AG04449 (cell line): ENCODE measurements around the gene RASA2.
A peak's percentile ranks its signal among the peaks of the same experiment; 100 is the strongest.
"Not testable (repeated sequence)": the region's sequence is repeated elsewhere in the genome, so short reads cannot be mapped to it uniquely, and the experiment has no call there.

ENCODE experiments used
- CTCF ChIA-PET: fragments of 350-600 bp; formaldehyde crosslinking; extraction: SDS; loops from one replicate; lab custom pipeline; 2021; ENCODE audit warnings: antibody characterized with exemption; lab: Yijun Ruan, JAX
- POLR2A ChIA-PET: fragments of 400-600, 350-600 bp; formaldehyde crosslinking; extraction: SDS; loops from one replicate; lab custom pipeline; 2020; ENCODE audit warnings: antibody characterized with exemption, inconsistent platforms; lab: Yijun Ruan, JAX
- DNase-seq: peaks from one replicate; pipeline ENCODE4 v3.0.0-alpha.2; 2010; ENCODE audit warnings: low read depth, low spot score
- H3K4me3 ChIP-seq: 2 replicates; pipeline ENCODE4 v1.5.1; 2011; ENCODE audit warnings: low read depth, mild to moderate bottlenecking, control low read depth, low read length
- TF ChIP-seq, protein P1 (sequence below): IDR thresholded peaks from one replicate; pipeline ENCODE4 v1.5.1; 2011; ENCODE audit warnings: mild to moderate bottlenecking, moderate library complexity, low read length, control low read depth, inconsistent platforms; ENCODE audit not compliant: insufficient read depth; ENCODE audit errors: missing control alignments

The RASA2 gene

DNA sequence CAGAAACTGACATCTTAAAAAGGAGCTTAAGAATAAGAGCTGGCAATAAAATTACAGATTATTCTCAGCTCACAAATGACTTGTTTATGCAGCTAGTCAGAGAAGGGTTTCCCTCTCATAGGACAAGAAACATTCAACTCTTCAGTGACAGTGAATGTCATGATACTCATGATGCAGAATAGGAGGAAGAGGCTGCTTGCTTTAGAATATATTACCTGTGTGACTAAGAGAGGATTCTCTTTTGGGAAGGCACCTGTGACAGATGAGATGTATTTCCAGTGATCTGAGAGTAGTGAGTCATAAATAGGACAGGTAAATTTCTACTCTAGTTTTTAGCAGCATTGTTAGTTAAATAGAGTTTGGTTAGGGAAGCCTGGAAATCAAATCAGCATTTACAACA, 39.9 kb downstream of the RASA2 start:
- no peak for DNase-seq
- POLR2A ChIA-PET = no interaction called here
- CTCF ChIA-PET = interaction anchor here (1.3 kb wide), 1 partner anchor 218 kb away, joined by 3 read pairs; no protein-coding TSS in a partner anchor
- TF ChIP-seq, protein P1, sequence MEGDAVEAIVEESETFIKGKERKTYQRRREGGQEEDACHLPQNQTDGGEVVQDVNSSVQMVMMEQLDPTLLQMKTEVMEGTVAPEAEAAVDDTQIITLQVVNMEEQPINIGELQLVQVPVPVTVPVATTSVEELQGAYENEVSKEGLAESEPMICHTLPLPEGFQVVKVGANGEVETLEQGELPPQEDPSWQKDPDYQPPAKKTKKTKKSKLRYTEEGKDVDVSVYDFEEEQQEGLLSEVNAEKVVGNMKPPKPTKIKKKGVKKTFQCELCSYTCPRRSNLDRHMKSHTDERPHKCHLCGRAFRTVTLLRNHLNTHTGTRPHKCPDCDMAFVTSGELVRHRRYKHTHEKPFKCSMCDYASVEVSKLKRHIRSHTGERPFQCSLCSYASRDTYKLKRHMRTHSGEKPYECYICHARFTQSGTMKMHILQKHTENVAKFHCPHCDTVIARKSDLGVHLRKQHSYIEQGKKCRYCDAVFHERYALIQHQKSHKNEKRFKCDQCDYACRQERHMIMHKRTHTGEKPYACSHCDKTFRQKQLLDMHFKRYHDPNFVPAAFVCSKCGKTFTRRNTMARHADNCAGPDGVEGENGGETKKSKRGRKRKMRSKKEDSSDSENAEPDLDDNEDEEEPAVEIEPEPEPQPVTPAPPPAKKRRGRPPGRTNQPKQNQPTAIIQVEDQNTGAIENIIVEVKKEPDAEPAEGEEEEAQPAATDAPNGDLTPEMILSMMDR = no peak
- H3K4me3 ChIP-seq = no peak overlapping the region

DNA sequence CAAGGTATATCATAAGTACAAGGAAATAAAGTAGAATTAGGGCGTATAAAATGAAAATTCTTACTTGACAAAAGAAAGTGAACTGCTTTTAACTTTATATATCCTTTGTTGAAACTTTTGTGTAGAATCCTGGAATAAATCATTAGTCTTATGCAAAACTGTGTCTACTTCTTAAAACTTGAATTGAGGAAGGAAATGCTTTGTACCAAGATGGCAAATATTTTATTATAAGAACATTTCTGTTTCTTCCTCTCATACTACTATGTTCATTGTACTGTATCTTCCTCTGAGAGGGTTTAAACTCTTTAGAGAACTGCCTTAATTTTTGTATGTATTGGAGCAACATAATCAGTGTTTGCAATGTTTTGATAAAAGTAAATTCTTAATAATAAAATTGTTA, 42.0 kb downstream of the RASA2 start:
- TF ChIP-seq, protein P1 = no peak
- no peak for DNase-seq
- POLR2A ChIA-PET = no interaction called here
- CTCF ChIA-PET = no interaction called here
- no peak overlapping the region for H3K4me3 ChIP-seq

DNA sequence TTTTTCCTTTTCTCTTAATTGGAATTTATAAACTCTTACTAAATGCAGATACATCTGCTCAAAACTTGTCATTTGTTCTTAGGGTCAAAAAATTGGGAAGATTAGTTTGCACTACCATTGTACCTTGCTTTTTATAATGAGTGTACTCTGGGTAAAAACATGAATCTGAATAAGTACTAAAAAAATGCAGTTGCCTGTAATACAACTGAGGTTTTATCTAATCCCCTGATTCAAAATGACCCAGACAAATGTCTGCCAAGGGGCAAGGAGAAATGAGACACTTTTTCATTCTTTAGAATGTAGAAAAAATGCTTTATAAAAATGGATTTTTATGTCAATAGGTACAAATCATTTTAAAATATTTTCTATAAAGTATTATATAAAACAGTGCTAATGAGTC, 42.4 kb downstream of the RASA2 start:
- no peak overlapping the region for H3K4me3 ChIP-seq
- ChIA-PET CTCF (no interaction called here), POLR2A (no interaction called here)
- no peak for DNase-seq
- TF ChIP-seq, protein P1 = no peak

DNA sequence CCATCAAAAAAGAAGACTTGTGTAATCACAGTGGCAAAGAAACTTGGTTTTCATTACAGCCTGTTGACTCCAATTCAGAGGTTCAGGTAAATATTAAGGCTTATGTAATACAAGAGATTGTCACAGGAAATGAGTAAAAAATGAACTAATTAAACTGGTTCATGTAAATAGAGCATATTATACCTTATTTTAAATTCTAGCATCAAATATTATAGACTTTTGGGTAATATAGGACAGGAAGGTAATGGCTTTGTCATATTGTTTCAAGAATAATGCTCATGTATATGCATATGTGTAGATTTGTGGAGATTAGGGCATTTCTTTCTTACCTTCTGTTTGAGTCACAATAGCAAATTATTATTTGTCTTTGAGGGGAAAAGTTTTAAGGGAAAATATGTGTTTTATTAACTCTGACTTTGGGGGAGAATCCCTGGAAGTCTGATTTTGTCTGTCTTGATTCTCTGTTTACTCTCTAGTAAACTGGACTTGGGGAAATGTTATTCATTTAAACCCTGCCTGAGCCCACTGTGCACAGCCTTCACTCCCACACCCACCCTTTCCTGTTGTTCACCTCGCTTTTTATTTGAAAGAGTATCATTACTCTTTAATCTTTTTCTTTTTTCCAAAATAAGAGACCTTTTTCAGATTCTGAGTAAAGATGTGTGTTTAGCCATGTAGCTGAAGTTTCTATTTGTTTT, 43.0 kb downstream of the RASA2 start:
- ChIA-PET CTCF (no interaction called here), POLR2A (no interaction called here)
- TF ChIP-seq, protein P1 = no peak
- no peak overlapping the region for H3K4me3 ChIP-seq
- DNase-seq = no peak

DNA sequence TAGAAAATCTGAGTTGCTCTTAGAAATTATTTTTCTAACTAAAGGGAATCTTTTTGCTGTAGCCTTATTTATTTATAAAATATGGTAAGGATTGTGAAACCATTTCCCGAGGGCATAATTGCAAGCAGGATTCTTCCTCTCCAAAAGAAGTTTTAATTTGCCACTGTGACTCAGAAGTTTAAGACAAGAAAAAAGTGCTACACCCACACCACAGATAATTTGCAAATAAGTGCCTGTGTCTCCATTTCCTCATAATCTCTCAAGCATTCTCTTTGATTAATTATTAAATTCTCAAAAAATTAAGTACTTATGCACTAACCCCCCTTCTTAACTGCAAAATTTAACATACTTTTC, 43.6 kb downstream of the RASA2 start:
- ChIA-PET POLR2A (no interaction called here), CTCF (no interaction called here)
- DNase-seq = peak; percentile 51
- H3K4me3 ChIP-seq = no peak overlapping the region
- TF ChIP-seq, protein P1 = no peak

DNA sequence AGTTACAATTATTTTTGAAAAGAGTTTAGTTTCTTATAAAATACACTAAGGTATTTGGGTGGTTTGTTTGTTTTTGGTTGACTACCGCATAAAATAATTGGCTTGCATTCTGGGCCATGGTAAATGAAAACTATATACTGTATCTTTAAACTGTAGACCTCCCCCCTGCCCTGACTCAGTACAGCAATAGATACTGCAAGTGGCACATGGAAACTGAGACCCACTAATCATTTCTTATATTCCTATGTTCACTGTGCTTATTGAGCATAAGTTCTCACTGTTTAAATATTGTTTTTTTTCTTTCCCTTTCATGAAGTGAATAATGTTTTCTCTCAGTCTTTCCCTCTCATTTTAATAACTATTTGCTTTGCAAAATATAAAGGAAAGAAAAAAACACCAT, 45.8 kb downstream of the RASA2 start:
- no peak for DNase-seq
- ChIA-PET CTCF (no interaction called here), POLR2A (no interaction called here)
- no peak overlapping the region for H3K4me3 ChIP-seq
- TF ChIP-seq, protein P1 = no peak

DNA sequence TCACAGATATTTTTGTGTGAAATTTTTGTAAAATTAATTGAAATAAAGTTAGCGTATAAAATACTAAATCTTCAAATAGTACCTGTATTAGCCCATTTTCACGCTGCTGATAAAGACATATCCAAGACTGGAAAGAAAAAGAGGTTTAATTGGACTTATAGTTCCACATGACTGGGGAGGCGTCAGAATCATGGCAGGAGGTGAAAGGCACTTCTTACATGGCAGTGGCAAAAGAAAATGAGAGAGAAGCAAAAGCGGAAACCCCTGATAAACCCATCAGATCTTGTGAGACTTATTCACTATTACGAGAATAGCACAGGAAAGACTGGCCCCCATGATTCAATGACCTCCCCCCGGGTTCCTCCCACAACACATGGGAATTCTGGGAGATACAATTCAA, 49.2 kb downstream of the RASA2 start:
- ChIA-PET POLR2A (interaction anchor here (0.7 kb wide), 1 partner anchor 24 kb away, joined by 4 read pairs; no protein-coding TSS in a partner anchor), CTCF (interaction anchor here (1.0 kb wide), 1 partner anchor 76 kb away, joined by 3 read pairs; no protein-coding TSS in a partner anchor)
- not testable (repeated sequence) for DNase-seq, H3K4me3 ChIP-seq
